GM12874 (cell line): Measurements from ENCODE around the gene SLIT3.

ENCODE experiments used
- TF ChIP-seq, protein P1 (sequence below): IDR thresholded peaks from 2 replicates; pipeline ENCODE4 v1.5.1; 2011; ENCODE audit warnings: low read depth, mild to moderate bottlenecking, control low read depth, low read length, moderate library complexity; ENCODE audit not compliant: insufficient read depth

SLIT3 gene

DNA sequence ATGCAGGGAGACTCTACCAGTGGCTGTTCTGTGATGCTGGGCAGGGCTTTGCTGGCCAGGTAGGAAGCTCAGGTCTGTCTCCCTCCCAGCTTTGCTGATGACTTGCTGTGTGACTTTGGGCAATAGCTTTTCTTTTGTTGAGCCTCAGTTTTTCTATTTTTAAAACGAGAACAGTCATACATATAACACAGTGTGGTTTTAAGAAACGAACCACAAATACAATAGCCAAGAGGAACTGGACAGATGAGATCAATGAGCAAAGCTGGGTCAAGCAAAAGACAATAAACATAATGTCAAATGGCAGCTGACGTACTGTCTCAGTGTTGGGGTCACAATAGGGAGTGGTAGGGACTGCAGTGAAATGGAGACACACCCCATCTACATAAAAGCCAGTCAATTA, 20.2 kb downstream of the SLIT3 start:
- TF ChIP-seq, protein P1, sequence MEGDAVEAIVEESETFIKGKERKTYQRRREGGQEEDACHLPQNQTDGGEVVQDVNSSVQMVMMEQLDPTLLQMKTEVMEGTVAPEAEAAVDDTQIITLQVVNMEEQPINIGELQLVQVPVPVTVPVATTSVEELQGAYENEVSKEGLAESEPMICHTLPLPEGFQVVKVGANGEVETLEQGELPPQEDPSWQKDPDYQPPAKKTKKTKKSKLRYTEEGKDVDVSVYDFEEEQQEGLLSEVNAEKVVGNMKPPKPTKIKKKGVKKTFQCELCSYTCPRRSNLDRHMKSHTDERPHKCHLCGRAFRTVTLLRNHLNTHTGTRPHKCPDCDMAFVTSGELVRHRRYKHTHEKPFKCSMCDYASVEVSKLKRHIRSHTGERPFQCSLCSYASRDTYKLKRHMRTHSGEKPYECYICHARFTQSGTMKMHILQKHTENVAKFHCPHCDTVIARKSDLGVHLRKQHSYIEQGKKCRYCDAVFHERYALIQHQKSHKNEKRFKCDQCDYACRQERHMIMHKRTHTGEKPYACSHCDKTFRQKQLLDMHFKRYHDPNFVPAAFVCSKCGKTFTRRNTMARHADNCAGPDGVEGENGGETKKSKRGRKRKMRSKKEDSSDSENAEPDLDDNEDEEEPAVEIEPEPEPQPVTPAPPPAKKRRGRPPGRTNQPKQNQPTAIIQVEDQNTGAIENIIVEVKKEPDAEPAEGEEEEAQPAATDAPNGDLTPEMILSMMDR: no peak

DNA sequence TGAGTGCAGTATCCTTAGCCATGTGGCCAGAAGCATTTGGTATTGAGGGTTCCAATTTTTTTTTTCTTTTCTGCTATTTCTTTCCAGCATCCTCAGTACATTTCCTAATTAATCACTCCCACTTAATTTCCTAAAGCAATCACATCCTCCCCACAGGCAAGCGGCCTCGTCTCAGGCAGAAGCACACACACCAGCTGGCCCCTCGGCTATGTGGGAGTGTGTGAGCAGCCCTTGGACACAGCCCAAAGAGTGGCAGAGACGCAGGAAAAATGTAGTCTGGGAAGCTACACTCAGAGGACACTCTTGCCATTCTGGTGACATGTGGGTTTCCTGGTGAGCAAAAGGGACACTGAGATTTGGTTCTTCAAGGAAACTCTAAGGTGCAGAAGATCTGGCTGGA, 20.7 kb downstream of the SLIT3 start:
- TF ChIP-seq, protein P1: no peak

DNA sequence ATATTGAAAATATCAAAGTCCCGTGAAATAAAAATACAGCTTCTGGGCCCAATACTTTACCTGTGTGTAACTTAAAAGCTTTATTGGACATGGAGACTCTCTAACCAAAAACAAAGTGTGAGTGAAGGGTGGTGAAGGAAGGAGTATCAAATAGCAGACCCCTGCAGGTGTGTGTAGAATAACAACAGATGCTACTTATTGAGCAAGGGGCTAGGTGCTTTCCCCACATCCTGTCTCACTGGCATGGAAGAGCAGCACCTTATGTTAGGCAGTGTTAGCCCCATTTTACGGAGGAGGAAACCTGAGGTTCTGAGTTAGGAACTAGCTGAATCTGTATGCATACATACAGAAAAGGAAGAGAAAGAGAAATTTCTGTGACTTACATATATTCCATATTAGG, 21.8 kb downstream of the SLIT3 start:
- TF ChIP-seq, protein P1: no peak

DNA sequence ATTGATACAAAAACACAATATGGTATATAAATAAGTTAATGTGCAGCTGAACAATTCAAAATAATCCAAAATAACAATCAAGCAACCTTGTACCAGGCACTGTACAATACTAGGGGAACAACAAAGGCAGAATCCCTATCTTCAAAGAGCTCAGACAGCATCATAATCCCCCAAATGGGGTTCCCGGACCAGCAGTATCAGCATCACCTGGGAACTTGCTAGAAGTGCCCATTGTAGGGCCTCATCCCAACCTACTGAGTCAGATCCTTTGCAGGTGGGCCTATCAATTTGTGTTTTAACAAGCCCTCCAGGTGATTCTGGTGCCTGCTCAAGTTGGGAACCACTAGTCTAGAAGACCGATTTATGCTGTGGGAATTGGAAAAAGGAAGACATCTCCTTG, 27.1 kb downstream of the SLIT3 start:
- TF ChIP-seq, protein P1: no peak

DNA sequence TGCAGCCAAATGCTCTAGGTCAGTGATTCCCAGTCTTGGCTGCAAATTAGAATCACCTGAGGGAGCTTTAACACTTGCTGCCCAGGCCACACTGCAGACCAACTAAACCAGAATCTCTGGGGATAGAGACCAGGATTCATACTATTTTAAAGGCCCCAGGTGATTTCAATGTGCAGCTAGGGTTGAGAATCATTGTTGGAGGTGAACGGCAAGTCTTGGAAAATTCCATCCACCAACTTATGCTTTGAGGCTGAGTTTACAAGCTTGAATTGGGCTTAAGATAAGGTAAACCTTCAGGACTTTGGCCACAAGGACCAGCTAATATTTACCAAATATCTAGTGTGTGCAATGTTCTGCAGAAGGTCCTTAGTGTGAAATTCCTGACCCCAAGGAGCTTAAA, 27.5 kb downstream of the SLIT3 start:
- TF ChIP-seq, protein P1: no peak

DNA sequence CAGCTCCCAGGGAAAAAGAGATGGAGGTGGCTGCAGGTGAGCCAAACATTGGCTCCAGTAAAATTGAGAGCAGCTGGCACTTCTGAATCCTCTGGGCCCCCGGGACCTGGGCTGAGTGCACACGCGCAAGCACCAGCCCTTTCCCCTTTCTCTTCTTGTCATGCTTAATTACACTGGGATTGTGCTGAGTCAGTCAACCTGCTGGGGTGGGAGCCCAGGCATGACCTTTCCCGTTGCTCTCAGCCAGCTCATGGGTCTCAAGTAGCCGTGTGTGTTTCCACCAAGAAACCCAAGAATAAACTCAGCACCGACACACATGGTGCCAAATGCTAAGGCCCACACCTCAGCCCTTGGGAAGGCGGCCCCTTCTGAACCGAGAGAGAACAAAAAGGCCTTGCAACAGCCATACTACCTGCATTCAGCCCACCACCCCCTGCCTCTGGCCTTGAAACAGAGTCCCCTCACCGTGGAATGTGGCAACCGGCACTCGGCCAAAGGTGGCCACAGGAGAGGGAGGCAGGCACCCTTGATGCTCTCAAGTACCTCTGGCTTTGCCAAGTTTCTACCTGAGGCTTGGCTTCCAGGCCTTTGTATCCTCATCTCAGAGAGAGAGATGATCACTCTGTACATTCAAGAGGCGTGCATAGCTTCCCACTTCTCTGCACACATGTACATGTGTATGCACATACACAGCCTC, 28.1 kb downstream of the SLIT3 start:
- TF ChIP-seq, protein P1: no peak

DNA sequence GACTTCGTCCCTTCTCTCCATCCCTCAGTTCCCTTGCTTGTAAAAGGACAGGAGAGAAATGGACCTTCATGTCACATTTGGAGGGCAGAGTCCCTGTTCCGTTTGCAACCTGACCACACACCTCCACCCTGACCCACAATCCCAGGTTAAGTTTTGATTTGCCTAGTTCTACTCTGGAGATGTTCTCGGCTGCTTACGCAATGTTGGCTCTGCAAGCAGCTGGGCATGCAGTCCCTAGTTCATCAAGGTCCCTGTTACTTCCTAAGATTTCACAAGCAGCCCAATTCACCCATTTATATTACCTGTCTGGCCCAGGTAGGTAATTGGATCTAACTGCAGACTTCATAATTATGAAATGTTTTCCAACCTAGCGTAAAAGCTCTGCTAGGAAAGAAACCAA, 28.8 kb downstream of the SLIT3 start:
- TF ChIP-seq, protein P1: no peak
